HCT116 (cell line): ENCODE measurements around the gene ZNF780A.
"Not testable (repeated sequence)": the region's sequence is repeated elsewhere in the genome, so short reads cannot be mapped to it uniquely, and the experiment has no call there.

Experiments used
- CBX3 ChIP-seq: IDR thresholded peaks from 2 replicates; pipeline ENCODE4 v1.6.1; 2012; ENCODE audit warnings: low read depth
- ELF1 ChIP-seq: IDR thresholded peaks from 2 replicates; pipeline ENCODE4 v1.6.1; 2012; ENCODE audit warnings: low read depth, borderline replicate concordance
- EZH2phosphoT487 ChIP-seq: fragments of 200-600 bp; IDR thresholded peaks from 2 replicates; pipeline ENCODE4 v1.6.1; 2018; ENCODE audit warnings: antibody characterized with exemption, borderline replicate concordance
- FOSL1 ChIP-seq: IDR thresholded peaks from 2 replicates; pipeline ENCODE4 v1.6.1; 2012; ENCODE audit warnings: low read depth
- POLR2A ChIP-seq: IDR thresholded peaks from 2 replicates; pipeline ENCODE4 v1.7.0; 2011; ENCODE audit warnings: borderline replicate concordance; ENCODE audit not compliant: insufficient read depth, insufficient read length; ENCODE audit errors: extremely low read depth
- POLR2AphosphoS5 ChIP-seq: IDR thresholded peaks from 2 replicates; pipeline ENCODE4 v1.6.1; 2011; ENCODE audit warnings: mild to moderate bottlenecking, low read depth, low read length, moderate library complexity
- SRF ChIP-seq: IDR thresholded peaks from 2 replicates; pipeline ENCODE4 v1.6.1; 2012; ENCODE audit warnings: low read depth
- YY1 ChIP-seq: IDR thresholded peaks from 2 replicates; pipeline ENCODE4 v1.6.1; 2011; ENCODE audit warnings: low read length, low read depth, moderate library complexity, mild to moderate bottlenecking; ENCODE audit not compliant: insufficient replicate concordance; ENCODE audit errors: extremely low read depth
- TF ChIP-seq, protein P1 (sequence below): IDR thresholded peaks from 2 replicates; pipeline ENCODE4 v1.6.1; 2012
- TF ChIP-seq, protein P2 (sequence below), 3 experiments: fragments of 200-600 bp in 1 of 3; sonication (generic) in 1 of 3; IDR thresholded peaks in 2 of 3; conservative IDR thresholded peaks in 1 of 3; 2 replicates each; pipeline ENCODE4 v1.5.1; 2012 to 2017; ENCODE audit warnings: low read depth in 2 of 3, low read length in 2 of 3, antibody characterized with exemption in 1 of 3, borderline replicate concordance in 1 of 3, control low read depth in 1 of 3, mild to moderate bottlenecking in 1 of 3, mixed read lengths in 1 of 3, mixed run types in 1 of 3, moderate library complexity in 1 of 3; ENCODE audit not compliant: insufficient read depth in 1 of 3

DNA sequence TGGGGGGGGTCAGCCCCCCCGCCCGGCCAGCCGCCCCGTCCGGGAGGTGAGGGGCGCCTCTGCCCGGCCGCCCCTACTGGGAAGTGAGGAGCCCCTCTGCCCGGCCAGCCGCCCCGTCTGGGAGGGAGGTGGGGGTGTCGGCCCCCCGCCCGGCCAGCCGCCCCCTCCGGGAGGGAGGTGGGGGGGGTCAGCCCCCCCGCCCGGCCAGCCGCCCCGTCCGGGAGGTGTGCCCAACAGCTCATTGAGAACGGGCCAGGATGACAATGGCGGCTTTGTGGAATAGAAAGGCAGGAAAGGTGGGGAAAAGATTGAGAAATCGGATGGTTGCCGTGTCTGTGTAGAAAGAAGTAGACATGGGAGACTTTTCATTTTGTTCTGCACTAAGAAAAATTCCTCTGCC is 27.9 kb upstream of the ZNF780A start:
- TF ChIP-seq POLR2A, POLR2AphosphoS5, YY1, FOSL1, EZH2phosphoT487, SRF, CBX3, ELF1: not testable (repeated sequence)
- TF ChIP-seq, protein P1, sequence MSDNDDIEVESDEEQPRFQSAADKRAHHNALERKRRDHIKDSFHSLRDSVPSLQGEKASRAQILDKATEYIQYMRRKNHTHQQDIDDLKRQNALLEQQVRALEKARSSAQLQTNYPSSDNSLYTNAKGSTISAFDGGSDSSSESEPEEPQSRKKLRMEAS: not testable (repeated sequence)
- TF ChIP-seq, protein P2, sequence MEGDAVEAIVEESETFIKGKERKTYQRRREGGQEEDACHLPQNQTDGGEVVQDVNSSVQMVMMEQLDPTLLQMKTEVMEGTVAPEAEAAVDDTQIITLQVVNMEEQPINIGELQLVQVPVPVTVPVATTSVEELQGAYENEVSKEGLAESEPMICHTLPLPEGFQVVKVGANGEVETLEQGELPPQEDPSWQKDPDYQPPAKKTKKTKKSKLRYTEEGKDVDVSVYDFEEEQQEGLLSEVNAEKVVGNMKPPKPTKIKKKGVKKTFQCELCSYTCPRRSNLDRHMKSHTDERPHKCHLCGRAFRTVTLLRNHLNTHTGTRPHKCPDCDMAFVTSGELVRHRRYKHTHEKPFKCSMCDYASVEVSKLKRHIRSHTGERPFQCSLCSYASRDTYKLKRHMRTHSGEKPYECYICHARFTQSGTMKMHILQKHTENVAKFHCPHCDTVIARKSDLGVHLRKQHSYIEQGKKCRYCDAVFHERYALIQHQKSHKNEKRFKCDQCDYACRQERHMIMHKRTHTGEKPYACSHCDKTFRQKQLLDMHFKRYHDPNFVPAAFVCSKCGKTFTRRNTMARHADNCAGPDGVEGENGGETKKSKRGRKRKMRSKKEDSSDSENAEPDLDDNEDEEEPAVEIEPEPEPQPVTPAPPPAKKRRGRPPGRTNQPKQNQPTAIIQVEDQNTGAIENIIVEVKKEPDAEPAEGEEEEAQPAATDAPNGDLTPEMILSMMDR (IDR thresholded peaks at IDR 0.05 in 2 of 3, conservative IDR thresholded peaks at IDR 0.05 in 1 of 3; ENCODE audit: borderline replicate concordance in 1 of 3, insufficient read depth in 1 of 3, low read depth in 2 of 3, low read length in 2 of 3): not testable (repeated sequence)
